HepG2 (cell line): Measurements from ENCODE around the gene SYNJ2. TPM values are rescaled to one million over a fixed set of nuclear protein-coding genes. Genes with fewer than 3 reads are reported as not detected.

ENCODE experiments used
- AKNA ChIP-seq: sonication (generic); formaldehyde crosslinking; IDR thresholded peaks from 2 replicates; pipeline ENCODE4 v1.4.0; 2020; ENCODE audit warnings: missing genetic modification reagents, borderline replicate concordance
- DR1 ChIP-seq: sonication (generic); formaldehyde crosslinking; IDR thresholded peaks from 2 replicates; pipeline ENCODE4 v1.8.0; 2021; ENCODE audit warnings: mild to moderate bottlenecking, missing genetic modification reagents, inconsistent platforms
- GABPB1 ChIP-seq: IDR thresholded peaks from 2 replicates; pipeline ENCODE4 v1.6.1; 2016; ENCODE audit warnings: mild to moderate bottlenecking, missing genetic modification reagents, moderate library complexity, missing compliant biosample characterization
- HDAC6 ChIP-seq: fragments of 200-600 bp; sonication (generic); IDR thresholded peaks from 2 replicates; pipeline ENCODE4 v1.7.0; 2017; ENCODE audit warnings: mild to moderate bottlenecking, antibody characterized with exemption, low read length, low read depth
- HNF4A ChIP-seq: sonication (generic); formaldehyde crosslinking; IDR thresholded peaks from 2 replicates; pipeline ENCODE4 v1.4.0; 2020; ENCODE audit warnings: missing genetic modification reagents
- KLF9 ChIP-seq: IDR thresholded peaks from 2 replicates; pipeline ENCODE4 v1.6.1; 2016; ENCODE audit warnings: low read depth
- TBP ChIP-seq: sonication (generic); formaldehyde crosslinking; IDR thresholded peaks from 2 replicates; pipeline ENCODE4 v1.5.0; 2020; ENCODE audit warnings: missing genetic modification reagents
- TBX2 ChIP-seq: sonication (generic); formaldehyde crosslinking; IDR thresholded peaks from 2 replicates; pipeline ENCODE4 v1.5.0; 2020; ENCODE audit warnings: missing genetic modification reagents, mild to moderate bottlenecking, borderline replicate concordance
- TOE1 ChIP-seq: sonication (generic); formaldehyde crosslinking; IDR thresholded peaks from 2 replicates; pipeline ENCODE4 v1.4.0; 2020; ENCODE audit warnings: mild to moderate bottlenecking, missing genetic modification reagents
- TRIM24 ChIP-seq: sonication (generic); formaldehyde crosslinking; IDR thresholded peaks from 2 replicates; pipeline ENCODE4 v1.8.0; 2022; ENCODE audit warnings: mild to moderate bottlenecking, missing genetic modification reagents
- ZNF274 ChIP-seq: sonication (generic); formaldehyde crosslinking; IDR thresholded peaks from 2 replicates; pipeline ENCODE4 v1.5.1; 2020; ENCODE audit warnings: mild to moderate bottlenecking, missing genetic modification reagents
- ZNF550 ChIP-seq: sonication (generic); formaldehyde crosslinking; IDR thresholded peaks from 2 replicates; pipeline ENCODE4 v1.4.0; 2020; ENCODE audit warnings: mild to moderate bottlenecking, missing genetic modification reagents, borderline replicate concordance
- ZNF598 ChIP-seq: sonication (generic); formaldehyde crosslinking; IDR thresholded peaks from 2 replicates; pipeline ENCODE4 v1.5.1; 2020; ENCODE audit warnings: mild to moderate bottlenecking, missing genetic modification reagents, borderline replicate concordance
- ZNF652 ChIP-seq: IDR thresholded peaks from 2 replicates; pipeline ENCODE4 v1.6.1; 2016; ENCODE audit warnings: low read depth, borderline replicate concordance
- ZNF703 ChIP-seq: sonication (generic); formaldehyde crosslinking; IDR thresholded peaks from 2 replicates; pipeline ENCODE4 v1.5.1; 2020; ENCODE audit warnings: missing genetic modification reagents, mild to moderate bottlenecking, moderate library complexity, borderline replicate concordance
- ZSCAN21 ChIP-seq: sonication (generic); formaldehyde crosslinking; IDR thresholded peaks from 2 replicates; pipeline ENCODE4 v1.8.0; 2022; ENCODE audit warnings: mild to moderate bottlenecking, missing genetic modification reagents, moderate library complexity, borderline replicate concordance
- polyA plus RNA-seq, 8 experiments: library from polyadenylated mRNA; depleted of rRNA in 3 of 8; stranded (reverse) in 7 of 8; unstranded in 1 of 8; fragments of >200 nt; fragmentation: Illumina TruSeq in 4 of 8; extraction: Trizol in 4 of 8; gene quantifications; 2 replicates each; pipeline versions ENCODE4 v1.2.1 to v1.2.3, GENCODE V29; 2011 to 2016; ENCODE audit warnings: low read depth in 4 of 8, missing spikeins in 1 of 8, mixed read lengths in 1 of 8; ENCODE audit not compliant: insufficient read depth in 1 of 8
- total RNA-seq, 5 experiments: library from RNA; depleted of rRNA; stranded (reverse); fragments of >200 nt; fragmentation: Illumina TruSeq; extraction: Trizol; gene quantifications; 2 replicates each; pipeline ENCODE4 v1.2.3, GENCODE V29; 2016; ENCODE audit warnings: low read depth in 1 of 5
- TF ChIP-seq, protein P1 (sequence below): sonication (generic); formaldehyde crosslinking; IDR thresholded peaks from 2 replicates; pipeline ENCODE4 v1.4.0; 2020; ENCODE audit warnings: mild to moderate bottlenecking, low read depth, missing genetic modification reagents
- TF ChIP-seq, protein P2 (sequence below): sonication (generic); formaldehyde crosslinking; IDR thresholded peaks from 2 replicates; pipeline ENCODE4 v1.5.1; 2020; ENCODE audit warnings: mild to moderate bottlenecking, missing genetic modification reagents, borderline replicate concordance

The SYNJ2 gene
- total and polyA plus RNA-seq, 2 of the 13 experiments (the other 11 are each of a cell fraction or from before 2014, with no cell fraction given): 39.1 to 57.6 TPM

DNA sequence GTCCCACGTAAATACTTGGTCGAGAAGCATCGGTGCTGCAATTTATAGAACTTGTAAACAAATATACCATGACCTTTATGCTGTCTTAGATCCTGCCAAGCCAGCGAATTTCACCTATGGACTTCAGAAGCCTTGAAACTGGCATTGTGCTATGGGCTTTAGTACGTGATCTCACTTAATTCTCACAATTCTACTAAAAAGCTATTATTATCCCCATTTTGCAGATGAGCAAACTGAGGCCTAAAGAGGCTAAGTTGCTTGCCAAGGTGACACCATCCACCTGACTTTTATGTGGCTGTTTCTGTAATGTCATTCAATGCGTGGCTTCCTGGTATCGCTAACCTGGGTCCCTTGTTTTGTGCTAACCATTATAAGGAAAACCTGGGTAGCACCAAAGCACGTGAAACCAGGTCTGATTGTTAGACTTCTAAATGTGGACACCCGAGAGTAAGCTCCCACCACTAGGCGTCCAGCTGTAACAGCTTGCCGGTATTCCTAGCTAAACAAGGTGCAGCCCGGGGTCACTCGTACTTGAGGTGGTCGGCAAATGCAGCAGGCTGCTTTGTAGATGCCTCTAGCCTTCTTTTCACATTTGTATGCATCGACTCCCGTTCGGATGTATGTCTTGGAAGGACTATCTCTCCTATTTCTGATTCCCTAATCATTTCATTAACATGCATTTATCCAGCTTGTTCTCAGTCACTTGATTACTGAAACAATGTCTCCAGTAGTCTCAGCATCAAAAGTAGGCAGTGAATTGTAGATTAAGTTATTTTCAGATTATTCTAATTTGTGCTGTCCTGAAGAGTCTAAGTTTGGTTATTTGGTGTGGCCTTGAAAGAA, 1.1 kb downstream of the SYNJ2 start (continued):
- TF ChIP-seq ZNF652: no peak
- no peak for TF ChIP-seq TRIM24 (CRISPR knock-in tag)
- no peak; the same call in 1 of the 2 replicates for TF ChIP-seq GABPB1
- TF ChIP-seq, protein P1, sequence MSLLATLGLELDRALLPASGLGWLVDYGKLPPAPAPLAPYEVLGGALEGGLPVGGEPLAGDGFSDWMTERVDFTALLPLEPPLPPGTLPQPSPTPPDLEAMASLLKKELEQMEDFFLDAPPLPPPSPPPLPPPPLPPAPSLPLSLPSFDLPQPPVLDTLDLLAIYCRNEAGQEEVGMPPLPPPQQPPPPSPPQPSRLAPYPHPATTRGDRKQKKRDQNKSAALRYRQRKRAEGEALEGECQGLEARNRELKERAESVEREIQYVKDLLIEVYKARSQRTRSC (CRISPR knock-in tag): no peak
- TF ChIP-seq HDAC6: no peak
- TF ChIP-seq DR1: no peak
- no peak for TF ChIP-seq HNF4A (CRISPR knock-in tag)
- no peak for TF ChIP-seq ZNF703 (CRISPR knock-in tag)
- TF ChIP-seq TBP: no peak
- no peak for TF ChIP-seq AKNA
- no peak for TF ChIP-seq ZNF550 (CRISPR knock-in tag)
- peak; percentile 39; the same call in 1 of the 2 replicates for TF ChIP-seq KLF9 (CRISPR knock-in tag)
- TF ChIP-seq ZNF598 (CRISPR knock-in tag): peak; percentile 23; the same call in 1 of the 2 replicates
- TF ChIP-seq ZNF274: no peak; the same call in 1 of the 2 replicates
- TF ChIP-seq TOE1 (CRISPR knock-in tag): peak; percentile 90; the same call in 1 of the 2 replicates
- TF ChIP-seq ZSCAN21 (CRISPR knock-in tag): no peak
- TF ChIP-seq TBX2: no peak; the same call in 1 of the 2 replicates
- TF ChIP-seq, protein P2, sequence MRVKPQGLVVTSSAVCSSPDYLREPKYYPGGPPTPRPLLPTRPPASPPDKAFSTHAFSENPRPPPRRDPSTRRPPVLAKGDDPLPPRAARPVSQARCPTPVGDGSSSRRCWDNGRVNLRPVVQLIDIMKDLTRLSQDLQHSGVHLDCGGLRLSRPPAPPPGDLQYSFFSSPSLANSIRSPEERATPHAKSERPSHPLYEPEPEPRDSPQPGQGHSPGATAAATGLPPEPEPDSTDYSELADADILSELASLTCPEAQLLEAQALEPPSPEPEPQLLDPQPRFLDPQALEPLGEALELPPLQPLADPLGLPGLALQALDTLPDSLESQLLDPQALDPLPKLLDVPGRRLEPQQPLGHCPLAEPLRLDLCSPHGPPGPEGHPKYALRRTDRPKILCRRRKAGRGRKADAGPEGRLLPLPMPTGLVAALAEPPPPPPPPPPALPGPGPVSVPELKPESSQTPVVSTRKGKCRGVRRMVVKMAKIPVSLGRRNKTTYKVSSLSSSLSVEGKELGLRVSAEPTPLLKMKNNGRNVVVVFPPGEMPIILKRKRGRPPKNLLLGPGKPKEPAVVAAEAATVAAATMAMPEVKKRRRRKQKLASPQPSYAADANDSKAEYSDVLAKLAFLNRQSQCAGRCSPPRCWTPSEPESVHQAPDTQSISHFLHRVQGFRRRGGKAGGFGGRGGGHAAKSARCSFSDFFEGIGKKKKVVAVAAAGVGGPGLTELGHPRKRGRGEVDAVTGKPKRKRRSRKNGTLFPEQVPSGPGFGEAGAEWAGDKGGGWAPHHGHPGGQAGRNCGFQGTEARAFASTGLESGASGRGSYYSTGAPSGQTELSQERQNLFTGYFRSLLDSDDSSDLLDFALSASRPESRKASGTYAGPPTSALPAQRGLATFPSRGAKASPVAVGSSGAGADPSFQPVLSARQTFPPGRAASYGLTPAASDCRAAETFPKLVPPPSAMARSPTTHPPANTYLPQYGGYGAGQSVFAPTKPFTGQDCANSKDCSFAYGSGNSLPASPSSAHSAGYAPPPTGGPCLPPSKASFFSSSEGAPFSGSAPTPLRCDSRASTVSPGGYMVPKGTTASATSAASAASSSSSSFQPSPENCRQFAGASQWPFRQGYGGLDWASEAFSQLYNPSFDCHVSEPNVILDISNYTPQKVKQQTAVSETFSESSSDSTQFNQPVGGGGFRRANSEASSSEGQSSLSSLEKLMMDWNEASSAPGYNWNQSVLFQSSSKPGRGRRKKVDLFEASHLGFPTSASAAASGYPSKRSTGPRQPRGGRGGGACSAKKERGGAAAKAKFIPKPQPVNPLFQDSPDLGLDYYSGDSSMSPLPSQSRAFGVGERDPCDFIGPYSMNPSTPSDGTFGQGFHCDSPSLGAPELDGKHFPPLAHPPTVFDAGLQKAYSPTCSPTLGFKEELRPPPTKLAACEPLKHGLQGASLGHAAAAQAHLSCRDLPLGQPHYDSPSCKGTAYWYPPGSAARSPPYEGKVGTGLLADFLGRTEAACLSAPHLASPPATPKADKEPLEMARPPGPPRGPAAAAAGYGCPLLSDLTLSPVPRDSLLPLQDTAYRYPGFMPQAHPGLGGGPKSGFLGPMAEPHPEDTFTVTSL (CRISPR knock-in tag): no peak
